C4-2B (cell line): ENCODE results near the gene CDCA7.
A peak's percentile ranks its signal among the peaks of the same experiment; 100 is the strongest.
"Not testable (repeated sequence)": the region's sequence is repeated elsewhere in the genome, so short reads cannot be mapped to it uniquely, and the experiment has no call there.

ENCODE experiments used
- H3K27ac ChIP-seq: fragments of 450-650 bp; 2 replicates; pipeline ENCODE4 v1.5.1; 2017
- ZFX ChIP-seq: fragments of 450-650 bp; IDR thresholded peaks from 2 replicates; pipeline ENCODE4 v1.6.1; 2017
- TF ChIP-seq, protein P1 (sequence below): fragments of 450-650 bp; conservative IDR thresholded peaks from 2 replicates; pipeline ENCODE4 v1.5.1; 2017; ENCODE audit warnings: mild to moderate bottlenecking

The CDCA7 gene

DNA sequence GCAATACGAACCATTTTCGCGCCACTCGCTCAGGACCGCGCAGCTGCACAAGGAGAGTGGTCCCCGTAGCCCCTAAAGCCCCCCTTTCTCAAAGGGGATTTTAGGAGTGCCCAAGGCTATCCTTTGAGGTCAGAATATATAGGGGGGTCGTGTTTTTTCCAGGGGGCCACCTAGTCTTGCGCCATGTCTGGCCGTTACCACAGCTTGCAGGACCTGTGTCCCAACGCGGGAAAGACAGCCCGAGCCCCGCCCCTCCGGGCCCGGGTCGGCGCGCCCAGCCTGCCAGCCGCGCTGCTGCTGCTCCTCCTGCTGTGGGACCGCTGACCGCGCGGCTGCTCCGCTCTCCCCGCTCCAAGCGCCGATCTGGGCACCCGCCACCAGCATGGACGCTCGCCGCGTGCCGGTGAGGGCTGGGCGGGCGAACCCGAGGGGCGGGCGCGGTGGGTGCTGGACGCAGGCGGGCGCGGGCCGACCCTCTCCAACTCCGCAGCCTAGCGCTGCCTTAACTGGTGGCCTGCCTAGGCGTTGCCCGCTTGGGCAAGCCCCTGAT is at the start of gene CDCA7:
TSS of gene CDCA7 (plus strand) at position 291 of the 550 bp plus-strand sequence. CDS start at position 383, 92 bp downstream.
- TF ChIP-seq, protein P1, sequence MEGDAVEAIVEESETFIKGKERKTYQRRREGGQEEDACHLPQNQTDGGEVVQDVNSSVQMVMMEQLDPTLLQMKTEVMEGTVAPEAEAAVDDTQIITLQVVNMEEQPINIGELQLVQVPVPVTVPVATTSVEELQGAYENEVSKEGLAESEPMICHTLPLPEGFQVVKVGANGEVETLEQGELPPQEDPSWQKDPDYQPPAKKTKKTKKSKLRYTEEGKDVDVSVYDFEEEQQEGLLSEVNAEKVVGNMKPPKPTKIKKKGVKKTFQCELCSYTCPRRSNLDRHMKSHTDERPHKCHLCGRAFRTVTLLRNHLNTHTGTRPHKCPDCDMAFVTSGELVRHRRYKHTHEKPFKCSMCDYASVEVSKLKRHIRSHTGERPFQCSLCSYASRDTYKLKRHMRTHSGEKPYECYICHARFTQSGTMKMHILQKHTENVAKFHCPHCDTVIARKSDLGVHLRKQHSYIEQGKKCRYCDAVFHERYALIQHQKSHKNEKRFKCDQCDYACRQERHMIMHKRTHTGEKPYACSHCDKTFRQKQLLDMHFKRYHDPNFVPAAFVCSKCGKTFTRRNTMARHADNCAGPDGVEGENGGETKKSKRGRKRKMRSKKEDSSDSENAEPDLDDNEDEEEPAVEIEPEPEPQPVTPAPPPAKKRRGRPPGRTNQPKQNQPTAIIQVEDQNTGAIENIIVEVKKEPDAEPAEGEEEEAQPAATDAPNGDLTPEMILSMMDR = peak; percentile 9
- no peak for TF ChIP-seq ZFX
- H3K27ac ChIP-seq = peak within 1 kb of the TSS; percentile 91

DNA sequence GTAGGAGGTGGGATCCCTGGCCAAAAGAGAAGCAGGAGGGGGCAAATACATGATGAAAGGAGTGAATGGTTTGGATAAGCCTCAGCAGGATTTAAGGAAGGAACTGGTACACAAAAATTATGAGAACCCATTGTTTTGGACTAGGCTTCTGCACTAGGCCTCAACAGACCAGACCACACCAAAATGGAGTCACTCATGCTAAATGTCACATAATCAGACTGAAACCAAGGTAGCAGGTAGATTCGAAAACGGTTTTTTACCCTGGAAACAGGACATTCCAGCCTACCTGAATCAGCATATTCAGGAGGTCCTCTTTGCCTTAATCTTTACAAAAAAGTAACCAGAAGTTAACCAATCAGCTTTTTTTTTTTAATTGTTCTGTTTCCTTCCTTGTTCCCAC is 49.4 kb upstream of the CDCA7 start:
- no peak overlapping the region for H3K27ac ChIP-seq
- no peak for TF ChIP-seq ZFX
- TF ChIP-seq, protein P1 = no peak

DNA sequence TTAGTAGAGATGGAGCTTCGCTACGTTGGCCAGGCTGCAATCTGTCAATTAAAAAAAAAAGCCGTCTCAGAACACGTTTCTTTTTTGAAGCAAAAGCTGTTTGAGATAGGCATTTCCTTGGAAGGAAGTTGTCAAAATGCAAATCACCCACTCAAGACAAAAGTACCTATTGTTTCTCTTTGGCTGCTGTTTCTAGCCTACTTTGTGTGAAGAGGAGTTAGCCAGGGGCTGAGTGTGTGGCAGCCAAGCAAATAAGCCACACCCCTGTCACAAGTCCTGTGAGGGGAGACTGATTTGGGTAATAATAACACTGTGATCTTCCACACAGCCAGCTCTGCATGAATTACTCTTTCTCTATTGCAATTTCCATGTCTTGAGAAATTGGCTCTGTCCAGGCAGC is 47.4 kb upstream of the CDCA7 start:
- no peak overlapping the region for H3K27ac ChIP-seq
- TF ChIP-seq, protein P1 = no peak
- TF ChIP-seq ZFX = no peak

DNA sequence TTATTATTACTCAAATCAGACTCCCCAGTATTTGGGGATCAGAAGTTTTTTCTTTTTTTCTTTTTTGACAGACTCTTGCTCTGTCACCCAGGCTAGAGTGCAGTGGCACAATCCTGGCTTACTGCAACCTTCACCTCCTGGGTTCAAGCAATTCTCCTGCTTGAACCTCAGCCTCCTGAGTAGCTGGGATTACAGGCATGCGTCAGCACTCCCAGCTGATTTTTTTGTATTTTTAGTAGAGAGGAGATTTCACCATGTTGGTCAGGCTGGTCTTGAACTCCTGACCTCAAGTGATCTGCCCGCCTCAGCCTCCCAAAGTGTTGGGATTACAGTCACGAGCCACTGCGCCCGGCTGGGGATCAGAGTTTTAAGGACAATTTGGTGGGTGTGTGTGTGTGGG is 45.3 kb upstream of the CDCA7 start:
- H3K27ac ChIP-seq = not testable (repeated sequence)

DNA sequence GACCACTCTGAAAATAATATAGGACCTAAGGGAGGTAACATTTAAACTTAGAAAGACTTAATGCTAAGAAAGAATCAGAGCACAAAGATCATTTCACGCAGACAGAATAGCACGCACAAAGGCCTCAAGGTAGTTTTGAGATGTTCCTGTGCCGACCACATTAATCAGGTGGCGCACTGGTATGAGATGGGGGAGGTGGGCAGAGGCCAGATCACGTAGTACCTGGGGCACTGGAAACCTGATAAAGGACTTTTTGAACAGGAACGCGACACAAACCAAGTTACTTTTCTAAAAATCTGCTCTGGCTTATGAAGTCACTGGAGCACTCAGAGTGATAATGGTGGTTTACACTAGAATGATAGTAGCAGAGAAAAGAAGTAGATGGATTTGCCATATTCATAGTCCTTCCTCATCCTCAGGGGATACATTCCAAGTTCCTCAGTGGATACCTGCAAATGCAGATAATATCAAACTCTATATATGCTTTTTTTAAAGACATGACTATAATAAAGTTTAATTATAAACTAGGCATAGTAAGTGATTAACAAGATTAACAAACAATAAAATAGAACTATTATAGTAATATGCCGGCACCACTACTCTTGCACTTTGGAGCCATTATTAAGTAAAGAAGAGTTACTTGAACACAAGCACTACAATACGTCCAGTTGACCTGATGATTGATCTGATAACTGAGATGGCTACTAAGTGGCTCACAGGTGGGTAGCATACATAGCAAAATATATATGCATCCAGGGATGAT is 42.6 kb upstream of the CDCA7 start:
- H3K27ac ChIP-seq = no peak overlapping the region
- TF ChIP-seq, protein P1 = no peak
- TF ChIP-seq ZFX = no peak

DNA sequence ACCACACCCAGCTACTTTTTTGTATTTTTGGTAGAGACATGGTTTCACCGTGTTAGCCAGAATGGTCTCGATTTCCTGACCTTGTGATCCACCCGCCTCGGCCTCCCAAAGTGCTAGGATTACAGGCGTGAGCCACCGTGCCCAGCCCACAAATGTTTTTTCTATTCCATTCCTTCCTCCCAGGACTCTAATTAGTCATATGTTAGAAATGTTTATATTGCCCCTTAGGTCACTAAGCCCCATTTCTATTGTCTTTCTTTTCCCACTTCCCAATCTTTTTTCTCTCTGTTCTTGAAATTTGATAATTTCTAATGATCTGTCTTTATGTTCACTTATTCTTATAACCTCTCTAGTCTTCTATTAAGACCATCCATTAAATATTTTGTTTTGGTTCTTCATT is 31.3 kb upstream of the CDCA7 start:
- H3K27ac ChIP-seq = no peak overlapping the region
- TF ChIP-seq, protein P1 = no peak
- no peak for TF ChIP-seq ZFX

DNA sequence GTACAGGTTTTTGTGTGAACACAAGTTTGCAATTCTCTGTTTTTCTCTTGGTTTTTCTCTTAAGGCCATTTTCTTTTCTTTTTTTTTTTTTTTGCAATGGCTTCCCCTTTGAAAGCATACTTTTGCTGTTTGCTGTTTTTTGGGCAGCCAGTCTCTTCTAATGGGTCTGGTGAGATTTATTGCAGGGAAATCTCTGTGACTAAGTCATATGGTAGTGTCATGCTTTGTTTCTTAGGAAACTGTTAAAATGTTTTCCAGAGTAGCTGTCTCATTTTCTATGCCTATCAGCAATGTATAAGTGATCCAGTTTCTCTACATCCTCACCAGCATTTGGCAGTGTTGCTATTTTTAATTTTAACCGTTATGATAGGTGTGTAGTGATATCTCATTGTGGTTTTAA is 27.9 kb upstream of the CDCA7 start:
- TF ChIP-seq, protein P1 = no peak
- no peak for TF ChIP-seq ZFX
- H3K27ac ChIP-seq = no peak overlapping the region

DNA sequence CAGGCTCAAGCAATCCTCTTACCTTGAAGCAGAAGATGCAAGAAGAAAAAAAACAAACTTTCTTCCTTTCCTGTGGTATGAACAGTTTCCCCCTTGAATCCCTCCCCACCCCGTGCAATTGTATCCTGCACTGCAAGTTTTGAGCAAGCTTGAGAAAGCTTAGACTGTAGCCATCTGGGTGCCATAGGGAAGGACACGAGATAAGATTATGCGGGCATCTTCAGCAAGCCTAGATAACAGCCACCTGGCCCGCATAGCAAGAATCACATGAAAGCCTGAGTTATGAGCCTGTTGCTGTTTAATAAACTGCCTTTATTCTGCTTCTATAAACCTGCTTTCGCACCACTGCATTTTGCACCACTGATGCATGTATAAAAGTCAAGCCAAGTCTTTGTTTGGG is 27.3 kb upstream of the CDCA7 start:
- TF ChIP-seq, protein P1 = no peak
- TF ChIP-seq ZFX = no peak
- H3K27ac ChIP-seq = no peak overlapping the region

DNA sequence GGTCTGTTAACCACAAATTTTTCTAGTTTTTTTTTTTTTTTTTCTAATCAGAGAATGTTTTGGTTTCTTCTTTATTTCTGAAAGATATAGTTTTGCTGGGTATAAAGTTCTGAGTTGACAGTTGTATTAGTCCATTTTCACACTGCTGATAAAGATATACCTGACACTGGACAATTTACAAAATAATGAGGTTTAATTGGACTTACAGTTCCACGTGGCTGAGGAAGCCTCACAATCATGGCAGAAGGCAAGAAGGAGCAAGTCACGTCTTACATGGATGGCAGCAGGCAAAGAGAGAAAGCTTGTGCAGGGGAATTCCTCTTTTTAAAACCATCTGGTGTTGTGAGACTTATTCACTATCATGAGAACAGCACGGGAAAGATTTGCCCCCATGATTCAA is 21.7 kb upstream of the CDCA7 start:
- not testable (repeated sequence) for H3K27ac ChIP-seq
